Measurements from ENCODE around the gene KCTD8. TPM values are rescaled to one million over a fixed set of nuclear protein-coding genes. Genes with fewer than 3 reads are reported as not detected.

KCTD8 gene
- total RNA-seq, 1 donor from 2014 or later = not detected

DNA sequence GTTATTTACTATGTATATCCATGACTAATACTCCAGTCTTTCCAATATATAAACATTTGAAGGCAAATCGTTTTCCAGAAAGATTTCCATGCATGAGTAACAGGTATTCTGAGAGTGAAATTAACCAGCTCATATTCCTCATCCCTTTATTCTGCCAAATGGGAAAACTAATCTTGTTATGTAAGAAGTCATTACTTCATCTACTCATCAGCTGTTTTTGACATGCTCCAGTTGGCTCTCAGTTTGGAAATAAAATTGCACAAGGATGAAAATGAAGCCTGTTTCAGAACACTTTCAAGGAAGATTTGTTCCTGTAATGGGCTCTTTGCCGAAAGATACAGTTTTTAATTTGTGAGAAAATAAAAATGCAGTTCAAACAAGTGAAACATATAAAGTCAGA lies 121.9 kb downstream of the KCTD8 start:
- H3K27ac ChIP-seq = no peak overlapping the region
- DNase-seq (ENCODE audit: extremely low spot score in 2 of 2) = no peak
- TF ChIP-seq POLR2AphosphoS5 (IDR thresholded peaks at IDR 0.05; ENCODE audit: insufficient read depth in 1 of 2, low read depth in 1 of 2) (no peak), POLR2A (IDR thresholded peaks at IDR 0.05) (no peak)
- TF ChIP-seq, protein P1, sequence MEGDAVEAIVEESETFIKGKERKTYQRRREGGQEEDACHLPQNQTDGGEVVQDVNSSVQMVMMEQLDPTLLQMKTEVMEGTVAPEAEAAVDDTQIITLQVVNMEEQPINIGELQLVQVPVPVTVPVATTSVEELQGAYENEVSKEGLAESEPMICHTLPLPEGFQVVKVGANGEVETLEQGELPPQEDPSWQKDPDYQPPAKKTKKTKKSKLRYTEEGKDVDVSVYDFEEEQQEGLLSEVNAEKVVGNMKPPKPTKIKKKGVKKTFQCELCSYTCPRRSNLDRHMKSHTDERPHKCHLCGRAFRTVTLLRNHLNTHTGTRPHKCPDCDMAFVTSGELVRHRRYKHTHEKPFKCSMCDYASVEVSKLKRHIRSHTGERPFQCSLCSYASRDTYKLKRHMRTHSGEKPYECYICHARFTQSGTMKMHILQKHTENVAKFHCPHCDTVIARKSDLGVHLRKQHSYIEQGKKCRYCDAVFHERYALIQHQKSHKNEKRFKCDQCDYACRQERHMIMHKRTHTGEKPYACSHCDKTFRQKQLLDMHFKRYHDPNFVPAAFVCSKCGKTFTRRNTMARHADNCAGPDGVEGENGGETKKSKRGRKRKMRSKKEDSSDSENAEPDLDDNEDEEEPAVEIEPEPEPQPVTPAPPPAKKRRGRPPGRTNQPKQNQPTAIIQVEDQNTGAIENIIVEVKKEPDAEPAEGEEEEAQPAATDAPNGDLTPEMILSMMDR (IDR thresholded peaks at IDR 0.05) = no peak
- no peaks in the 10 kb centered on the region for H3K36me3 ChIP-seq
- H3K9me3 ChIP-seq = no peaks in the 10 kb centered on the region
- H3K27me3 ChIP-seq = no peaks in the 10 kb centered on the region
- no peaks in the 10 kb centered on the region for H3K4me1 ChIP-seq
- intact Hi-C loops (cut with DNase I) = no loop called here
- H3K4me3 ChIP-seq = no peak overlapping the region

DNA sequence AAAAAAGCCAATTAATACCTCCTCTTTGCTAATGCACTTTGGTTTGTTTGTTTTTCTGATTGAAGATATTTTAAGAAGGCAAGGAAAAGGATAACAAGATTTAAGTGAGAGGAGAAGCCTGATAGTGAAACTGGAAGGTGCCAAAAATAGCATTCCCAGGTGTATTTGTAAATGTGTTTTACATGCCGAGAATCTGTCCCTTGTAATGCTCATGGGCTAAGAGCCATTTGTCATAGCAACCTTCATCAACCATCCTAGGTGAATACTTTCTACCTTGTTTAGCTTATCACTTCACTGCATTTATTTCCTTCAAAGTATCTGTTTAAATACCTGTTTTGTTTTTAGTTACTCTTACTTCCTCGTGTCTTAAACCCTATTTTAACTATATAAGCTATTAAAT lies 127.8 kb downstream of the KCTD8 start:
- Histone ChIP-seq H3K4me3 (no peak overlapping the region), H3K36me3 (no peaks in the 10 kb centered on the region), H3K27ac (no peak overlapping the region), H3K9me3 (no peaks in the 10 kb centered on the region), H3K4me1 (no peaks in the 10 kb centered on the region), H3K27me3 (no peaks in the 10 kb centered on the region)
- TF ChIP-seq POLR2A (IDR thresholded peaks at IDR 0.05) (no peak), POLR2AphosphoS5 (IDR thresholded peaks at IDR 0.05; ENCODE audit: insufficient read depth in 1 of 2, low read depth in 1 of 2) (no peak)
- DNase-seq (ENCODE audit: extremely low spot score in 2 of 2) = no peak
- intact Hi-C loops (cut with DNase I) = no loop called here

DNA sequence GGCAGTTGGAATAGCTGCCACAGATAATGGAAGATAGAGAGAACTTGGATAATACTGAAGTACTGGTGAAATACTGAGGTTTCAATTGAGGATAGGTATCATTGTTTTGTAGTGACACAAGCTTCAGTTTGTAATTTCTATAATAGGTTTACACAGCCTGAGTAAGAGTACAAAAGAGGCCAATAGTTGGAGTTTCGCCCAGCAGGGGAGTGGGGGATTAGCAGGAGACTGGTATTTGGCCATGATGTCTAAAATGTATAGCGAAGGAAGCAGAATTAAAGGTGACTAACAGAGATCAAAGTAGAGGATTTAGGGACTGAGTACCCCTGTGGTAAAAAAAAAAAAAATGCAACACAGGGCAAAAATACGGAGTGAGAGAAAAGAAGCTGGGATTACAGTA lies 129.5 kb downstream of the KCTD8 start:
- no peak for DNase-seq (ENCODE audit: extremely low spot score in 2 of 2)
- H3K36me3 ChIP-seq = no peaks in the 10 kb centered on the region
- H3K4me1 ChIP-seq = no peaks in the 10 kb centered on the region
- no peaks in the 10 kb centered on the region for H3K9me3 ChIP-seq
- TF ChIP-seq POLR2AphosphoS5 (IDR thresholded peaks at IDR 0.05; ENCODE audit: insufficient read depth in 1 of 2, low read depth in 1 of 2) (no peak), POLR2A (IDR thresholded peaks at IDR 0.05) (no peak)
- TF ChIP-seq, protein P1 (IDR thresholded peaks at IDR 0.05) = no peak
- no peak overlapping the region for H3K4me3 ChIP-seq
- H3K27ac ChIP-seq = no peak overlapping the region
- H3K27me3 ChIP-seq = no peaks in the 10 kb centered on the region
- intact Hi-C loops (cut with DNase I) = no loop called here

DNA sequence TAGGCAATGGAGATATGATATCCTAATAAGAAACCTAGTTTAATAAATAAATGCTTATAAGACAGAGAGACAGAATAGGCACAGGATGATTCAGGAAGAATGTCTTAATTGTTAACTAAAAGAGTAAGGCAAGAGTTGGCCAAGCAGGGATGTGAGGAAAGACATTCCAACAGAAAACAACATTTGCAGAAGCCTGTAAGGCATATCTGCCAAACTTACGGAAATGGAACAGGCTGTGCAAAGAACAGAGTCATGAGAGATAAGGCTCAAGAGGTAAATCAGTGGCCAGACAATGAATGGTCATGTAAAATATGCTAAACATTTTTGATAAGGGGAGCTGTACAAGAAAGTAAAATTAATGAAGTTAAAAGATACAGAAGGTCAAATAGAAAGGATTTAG lies 134.9 kb downstream of the KCTD8 start:
- intact Hi-C loops (cut with DNase I) = no loop called here
- DNase-seq (ENCODE audit: extremely low spot score in 2 of 2) = no peak
- Histone ChIP-seq H3K4me3 (no peak overlapping the region), H3K27ac (no peak overlapping the region), H3K36me3 (no peaks in the 10 kb centered on the region), H3K9me3 (no peaks in the 10 kb centered on the region), H3K4me1 (no peaks in the 10 kb centered on the region), H3K27me3 (no peaks in the 10 kb centered on the region)
- TF ChIP-seq POLR2AphosphoS5 (IDR thresholded peaks at IDR 0.05; ENCODE audit: insufficient read depth in 1 of 2, low read depth in 1 of 2) (no peak), POLR2A (IDR thresholded peaks at IDR 0.05) (no peak)
- TF ChIP-seq, protein P1 (IDR thresholded peaks at IDR 0.05) = no peak

DNA sequence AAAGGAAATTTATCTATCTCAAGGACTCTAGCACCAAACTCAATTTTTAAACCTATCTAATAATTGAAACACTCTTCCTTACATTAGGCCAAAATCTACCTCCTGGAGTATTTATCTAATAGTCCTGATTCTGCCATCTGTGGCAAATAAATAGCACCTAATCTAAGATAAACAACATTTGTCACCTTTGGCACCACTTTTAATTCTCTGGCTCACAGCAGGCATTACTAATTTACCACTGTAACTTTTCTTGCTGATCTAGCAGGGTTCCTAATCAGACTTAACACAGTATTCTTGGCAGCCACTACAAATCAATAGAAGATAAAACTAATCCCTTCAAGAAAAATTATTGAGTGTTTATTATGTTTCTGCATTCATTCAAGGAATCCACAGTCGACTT lies 161.1 kb downstream of the KCTD8 start:
- intact Hi-C loops (cut with DNase I) = no loop called here
- no peaks in the 10 kb centered on the region for H3K4me1 ChIP-seq
- H3K36me3 ChIP-seq = no peaks in the 10 kb centered on the region
- no peaks in the 10 kb centered on the region for H3K27me3 ChIP-seq
- no peak overlapping the region for H3K4me3 ChIP-seq
- H3K27ac ChIP-seq = no peak overlapping the region
- TF ChIP-seq POLR2A (IDR thresholded peaks at IDR 0.05) (no peak), POLR2AphosphoS5 (IDR thresholded peaks at IDR 0.05; ENCODE audit: insufficient read depth in 1 of 2, low read depth in 1 of 2) (no peak)
- TF ChIP-seq, protein P1 (IDR thresholded peaks at IDR 0.05) = no peak
- H3K9me3 ChIP-seq = no peaks in the 10 kb centered on the region
- DNase-seq (ENCODE audit: extremely low spot score in 2 of 2) = no peak
